ENCODE data around the gene WBP1L.

The WBP1L gene

GRCh38 chr10:102824664-102825063 lies 80.9 kb downstream of the WBP1L start:
- H3K4me3 ChIP-seq (ENCODE audit: low read depth, low read length), result no peak overlapping the region
- no peak for TF ChIP-seq CTCF (IDR thresholded peaks at IDR 0.05; ENCODE audit: low read depth, low read length, missing control alignments)
- DNase-seq (ENCODE audit: low read depth), result no peak
- in situ Hi-C loops (cut with HindIII; ENCODE audit: low sequenced_read_pairs), result no loop called here

- in situ Hi-C loops (cut with HindIII; ENCODE audit: low sequenced_read_pairs), result no loop called here
- DNase-seq (ENCODE audit: low read depth), result no peak
- no peak for TF ChIP-seq CTCF (IDR thresholded peaks at IDR 0.05; ENCODE audit: low read depth, low read length, missing control alignments)
- H3K4me3 ChIP-seq (ENCODE audit: low read depth, low read length), result no peak overlapping the region
Observed at GRCh38 chr10:102826148-102826796, 82.5 kb downstream of the WBP1L start.

- no peak for TF ChIP-seq CTCF (IDR thresholded peaks at IDR 0.05; ENCODE audit: low read depth, low read length, missing control alignments)
- no peak overlapping the region for H3K4me3 ChIP-seq (ENCODE audit: low read depth, low read length)
- DNase-seq (ENCODE audit: low read depth), result no peak
- in situ Hi-C loops (cut with HindIII; ENCODE audit: low sequenced_read_pairs), result no loop called here
Observed at GRCh38 chr10:102827597-102827975, 83.8 kb downstream of the WBP1L start.

GRCh38 chr10:102831322-102832071 lies 87.7 kb downstream of the WBP1L start:
- no peak overlapping the region for H3K4me3 ChIP-seq (ENCODE audit: low read depth, low read length)
- TF ChIP-seq CTCF (IDR thresholded peaks at IDR 0.05; ENCODE audit: low read depth, low read length, missing control alignments), result no peak
- in situ Hi-C loops (cut with HindIII; ENCODE audit: low sequenced_read_pairs), result loop anchor here (5.0 kb wide), 2 partner anchors 66 to 94 kb away; no protein-coding TSS in a partner anchor
- no peak for DNase-seq (ENCODE audit: low read depth)

GRCh38 chr10:102832248-102832647 lies 88.5 kb downstream of the WBP1L start:
- H3K4me3 ChIP-seq (ENCODE audit: low read depth, low read length), result no peak overlapping the region
- TF ChIP-seq CTCF (IDR thresholded peaks at IDR 0.05; ENCODE audit: low read depth, low read length, missing control alignments), result no peak
- DNase-seq (ENCODE audit: low read depth), result no peak
- in situ Hi-C loops (cut with HindIII; ENCODE audit: low sequenced_read_pairs), result loop anchor here (5.0 kb wide), 2 partner anchors 65 to 95 kb away; no protein-coding TSS in a partner anchor

- no peak for TF ChIP-seq CTCF (IDR thresholded peaks at IDR 0.05; ENCODE audit: low read depth, low read length, missing control alignments)
- in situ Hi-C loops (cut with HindIII; ENCODE audit: low sequenced_read_pairs), result loop anchor here (5.0 kb wide), 2 partner anchors 64 to 96 kb away; no protein-coding TSS in a partner anchor
- DNase-seq (ENCODE audit: low read depth), result no peak
- H3K4me3 ChIP-seq (ENCODE audit: low read depth, low read length), result no peak overlapping the region
Observed at GRCh38 chr10:102832987-102833386, 89.2 kb downstream of the WBP1L start.

Data from astrocyte of the cerebellum (primary cell).